NCI-H2227 treated with DMSO at 0.1 percent for 48 hours (cell line): ENCODE measurements around the gene ZFP57.
A peak's percentile ranks its signal among the peaks of the same experiment; 100 is the strongest.

Experiments
- DNase-seq: peaks from one replicate; lab custom pipeline; 2025; lab: John Stamatoyannopoulos, UW

Gene ZFP57

GRCh38 chr6:29655658-29656057 lies 25.3 kb downstream of the ZFP57 start:
- DNase-seq, result no peak

GRCh38 chr6:29653452-29654038 lies 27.4 kb downstream of the ZFP57 start:
- peak; percentile 72 for DNase-seq

- DNase-seq, result no peak
Observed at GRCh38 chr6:29652198-29652584, 28.8 kb downstream of the ZFP57 start.

GRCh38 chr6:29651413-29652197 lies 29.3 kb downstream of the ZFP57 start:
- DNase-seq, result peak; percentile 36

GRCh38 chr6:29649701-29650673 lies 31.0 kb downstream of the ZFP57 start:
- DNase-seq, result peak; percentile 98

- peak; percentile 28 for DNase-seq
Observed at GRCh38 chr6:29647927-29648642, 32.9 kb downstream of the ZFP57 start.

- no peak for DNase-seq
Observed at GRCh38 chr6:29641430-29642148, 39.4 kb downstream of the ZFP57 start.

GRCh38 chr6:29637247-29637646 lies 43.7 kb downstream of the ZFP57 start:
- no peak for DNase-seq

- peak; percentile 64 for DNase-seq
Observed at GRCh38 chr6:29633534-29633905, 47.4 kb downstream of the ZFP57 start.

GRCh38 chr6:29632789-29633533 lies 48.0 kb downstream of the ZFP57 start, which contains the start of gene GABBR1:
Gene GABBR1, minus strand, starts transcription at chr6:29633183. Its CDS starts 798 bp downstream, at chr6:29632385.
- peak; percentile 91 for DNase-seq

GRCh38 chr6:29631860-29632731 lies 48.9 kb downstream of the ZFP57 start:
- peak; percentile 73 for DNase-seq

GRCh38 chr6:29631209-29631810 lies 49.6 kb downstream of the ZFP57 start:
- DNase-seq, result peak; percentile 13

GRCh38 chr6:29630315-29630714 lies 50.6 kb downstream of the ZFP57 start:
- no peak for DNase-seq

GRCh38 chr6:29629571-29629970 lies 51.4 kb downstream of the ZFP57 start:
- no peak for DNase-seq

GRCh38 chr6:29628419-29629281 lies 52.3 kb downstream of the ZFP57 start:
- DNase-seq, result peak; percentile 89

GRCh38 chr6:29627755-29628418 lies 53.1 kb downstream of the ZFP57 start:
- peak; percentile 82 for DNase-seq
